Measurements from ENCODE around the gene TNNT2. TPM values are rescaled to one million over a fixed set of nuclear protein-coding genes. Genes with fewer than 3 reads are reported as not detected.

TNNT2 gene
- total and polyA plus RNA-seq, 2 of the 13 experiments (the other 11 are each of a cell fraction or from before 2014, with no cell fraction given) = 0.20 to 0.63 TPM

GRCh38 chr1:201322653-201323510 lies 54.6 kb downstream of the TNNT2 start (continued):
- no peak for TF ChIP-seq ZBTB40 (IDR thresholded peaks at IDR 0.05)
- no peak for TF ChIP-seq ZBTB40 (CRISPR knock-in tag; IDR thresholded peaks at IDR 0.05)
